BLaER1 (cell line): ENCODE data around the gene SLC22A13.
"Not testable (repeated sequence)": the region's sequence is repeated elsewhere in the genome, so short reads cannot be mapped to it uniquely, and the experiment has no call there.

Source experiments
- H3K27ac ChIP-seq: shearing (Covaris generic); formaldehyde crosslinking; 2 replicates; pipeline ENCODE4 v1.8.1; 2022
- H3K27me3 ChIP-seq: shearing (Covaris generic); formaldehyde crosslinking; 2 replicates; pipeline ENCODE4 v1.8.1; 2022
- H3K36me3 ChIP-seq: shearing (Covaris generic); formaldehyde crosslinking; 2 replicates; pipeline ENCODE4 v1.8.1; 2022
- H3K4me1 ChIP-seq: shearing (Covaris generic); formaldehyde crosslinking; 2 replicates; pipeline ENCODE4 v1.8.1; 2022
- H3K4me2 ChIP-seq: shearing (Covaris generic); formaldehyde crosslinking; 2 replicates; pipeline ENCODE4 v1.8.1; 2022
- H3K4me3 ChIP-seq: shearing (Covaris generic); formaldehyde crosslinking; 2 replicates; pipeline ENCODE4 v1.8.1; 2022
- H3K9ac ChIP-seq: shearing (Covaris generic); formaldehyde crosslinking; 2 replicates; pipeline ENCODE4 v1.8.1; 2022
- H3K9me3 ChIP-seq: shearing (Covaris generic); formaldehyde crosslinking; 2 replicates; pipeline ENCODE4 v1.8.1; 2022
- H4K20me1 ChIP-seq: shearing (Covaris generic); formaldehyde crosslinking; 2 replicates; pipeline ENCODE4 v1.8.1; 2022
- Cebpa-rat ChIP-seq: shearing (Covaris generic); IDR thresholded peaks from 2 replicates; pipeline ENCODE4 v1.8.1; 2022

Gene SLC22A13

GRCh38 chr3:38235466-38235865 lies 30.1 kb upstream of the SLC22A13 start:
- no peaks in the 10 kb centered on the region for H3K27me3 ChIP-seq
- no peak for TF ChIP-seq Cebpa-rat
- no peak overlapping the region for H3K4me3 ChIP-seq
- H4K20me1 ChIP-seq, result no peaks in the 10 kb centered on the region
- no peak overlapping the region for H3K9ac ChIP-seq
- H3K36me3 ChIP-seq, result peaks cover 92% of the 10 kb centered on the region
- no peak overlapping the region for H3K27ac ChIP-seq
- no peaks in the 10 kb centered on the region for H3K4me1 ChIP-seq
- no peak overlapping the region for H3K4me2 ChIP-seq
- H3K9me3 ChIP-seq, result peaks cover 23% of the 10 kb centered on the region

DNA sequence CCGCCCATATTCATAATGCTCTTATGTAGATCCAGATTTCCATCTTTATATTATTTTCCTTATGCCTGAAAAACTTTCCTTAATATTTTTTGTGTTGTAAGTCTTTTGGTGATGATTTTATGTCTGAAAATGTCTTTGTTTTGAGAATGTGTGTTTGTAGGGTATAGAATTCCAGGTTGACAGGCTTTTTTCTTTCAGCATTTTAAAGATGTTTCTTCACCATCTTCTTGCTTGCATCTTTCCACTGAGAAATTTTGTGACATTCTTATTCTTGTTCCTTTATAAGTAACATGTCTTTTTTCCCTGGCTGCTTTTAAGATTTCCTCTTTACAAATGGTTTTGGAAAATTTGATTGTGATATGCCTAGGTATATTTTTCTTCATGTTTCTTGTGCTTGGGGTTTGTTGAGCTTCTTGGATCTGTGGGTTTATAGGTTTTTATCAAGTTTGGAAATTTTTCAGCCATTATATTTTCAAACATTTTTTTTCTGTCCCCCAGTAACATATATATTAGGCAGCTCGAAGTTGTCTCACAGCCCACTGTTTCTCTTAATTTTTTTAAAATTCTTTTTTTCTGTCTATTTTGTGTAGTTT lies 27.1 kb upstream of the SLC22A13 start:
- no peak for TF ChIP-seq Cebpa-rat
- Histone ChIP-seq H3K27ac (no peak overlapping the region), H3K4me2 (no peak overlapping the region), H3K9ac (no peak overlapping the region), H3K9me3 (peaks cover 23% of the 10 kb centered on the region), H4K20me1 (no peaks in the 10 kb centered on the region), H3K36me3 (peaks cover 81% of the 10 kb centered on the region), H3K4me1 (no peaks in the 10 kb centered on the region), H3K27me3 (no peaks in the 10 kb centered on the region), H3K4me3 (no peak overlapping the region)

GRCh38 chr3:38242812-38243211 lies 22.8 kb upstream of the SLC22A13 start:
- H3K4me1 ChIP-seq, H3K9ac ChIP-seq, H4K20me1 ChIP-seq, H3K27me3 ChIP-seq, H3K4me3 ChIP-seq, H3K27ac ChIP-seq, H3K4me2 ChIP-seq, H3K9me3 ChIP-seq: not testable (repeated sequence)
- peaks cover 74% of the 10 kb centered on the region for H3K36me3 ChIP-seq

GRCh38 chr3:38245930-38246329 lies 19.7 kb upstream of the SLC22A13 start:
- Histone ChIP-seq H4K20me1 (no peaks in the 10 kb centered on the region), H3K9ac (no peak overlapping the region), H3K27ac (no peak overlapping the region), H3K4me3 (no peak overlapping the region), H3K27me3 (no peaks in the 10 kb centered on the region), H3K9me3 (no peaks in the 10 kb centered on the region), H3K4me1 (no peaks in the 10 kb centered on the region), H3K4me2 (no peak overlapping the region), H3K36me3 (peaks cover 75% of the 10 kb centered on the region)
- no peak for TF ChIP-seq Cebpa-rat

- no peak overlapping the region for H3K27ac ChIP-seq
- H3K4me3 ChIP-seq, result no peak overlapping the region
- no peak for TF ChIP-seq Cebpa-rat
- no peaks in the 10 kb centered on the region for H4K20me1 ChIP-seq
- no peaks in the 10 kb centered on the region for H3K4me1 ChIP-seq
- H3K4me2 ChIP-seq, result no peak overlapping the region
- H3K9ac ChIP-seq, result no peak overlapping the region
- H3K36me3 ChIP-seq, result peaks cover 86% of the 10 kb centered on the region
- H3K27me3 ChIP-seq, result no peaks in the 10 kb centered on the region
- no peaks in the 10 kb centered on the region for H3K9me3 ChIP-seq
Observed at GRCh38 chr3:38247366-38248035, 18.1 kb upstream of the SLC22A13 start.

GRCh38 chr3:38250198-38250597 lies 15.4 kb upstream of the SLC22A13 start:
- Histone ChIP-seq H3K9me3 (no peaks in the 10 kb centered on the region), H3K4me3 (no peak overlapping the region), H4K20me1 (0 out of 2 replicates have a peak, but pooled peaks cover 4% of the 10 kb centered on the region), H3K4me2 (no peak overlapping the region), H3K4me1 (no peaks in the 10 kb centered on the region), H3K36me3 (peaks cover 96% of the 10 kb centered on the region), H3K27ac (no peak overlapping the region), H3K9ac (no peak overlapping the region), H3K27me3 (no peaks in the 10 kb centered on the region)
- TF ChIP-seq Cebpa-rat, result no peak

GRCh38 chr3:38251197-38251596 lies 14.4 kb upstream of the SLC22A13 start:
- Histone ChIP-seq H3K4me2 (no peak overlapping the region), H3K4me1 (no peaks in the 10 kb centered on the region), H4K20me1 (0 out of 2 replicates have a peak, but pooled peaks cover 4% of the 10 kb centered on the region), H3K4me3 (no peak overlapping the region), H3K27ac (no peak overlapping the region), H3K9me3 (no peaks in the 10 kb centered on the region), H3K36me3 (peaks cover 98% of the 10 kb centered on the region), H3K9ac (no peak overlapping the region), H3K27me3 (no peaks in the 10 kb centered on the region)
- no peak for TF ChIP-seq Cebpa-rat

DNA sequence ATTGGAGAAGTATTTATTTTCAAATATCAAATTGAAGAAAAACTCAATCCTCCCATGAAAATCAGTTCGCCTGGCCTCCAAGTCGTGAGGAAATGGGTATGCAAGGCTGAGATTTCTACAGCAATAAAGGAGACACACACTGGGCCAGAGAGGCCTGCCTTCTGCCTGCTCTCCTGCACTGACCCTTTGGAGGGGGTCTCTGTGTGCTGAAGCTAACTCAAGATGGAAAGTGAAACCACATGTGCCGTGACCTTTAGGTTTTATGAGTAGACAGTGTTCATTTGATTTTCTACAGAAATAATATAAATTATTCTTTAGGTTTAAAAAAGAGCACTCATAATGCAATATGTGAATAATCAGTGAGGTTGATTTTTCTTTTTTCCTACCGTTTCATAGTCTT lies 11.9 kb upstream of the SLC22A13 start:
- H3K4me2 ChIP-seq, result no peak overlapping the region
- peaks cover 83% of the 10 kb centered on the region for H3K36me3 ChIP-seq
- H3K9ac ChIP-seq, result no peak overlapping the region
- H3K4me3 ChIP-seq, result no peak overlapping the region
- H4K20me1 ChIP-seq, result 0 out of 2 replicates have a peak, but pooled peaks cover 4% of the 10 kb centered on the region
- no peaks in the 10 kb centered on the region for H3K27me3 ChIP-seq
- no peak for TF ChIP-seq Cebpa-rat
- H3K9me3 ChIP-seq, result no peaks in the 10 kb centered on the region
- no peaks in the 10 kb centered on the region for H3K4me1 ChIP-seq
- H3K27ac ChIP-seq, result no peak overlapping the region

- Histone ChIP-seq H3K27me3 (no peaks in the 10 kb centered on the region), H3K4me1 (no peaks in the 10 kb centered on the region), H3K9me3 (no peaks in the 10 kb centered on the region), H3K9ac (no peak overlapping the region), H3K4me3 (no peak overlapping the region), H4K20me1 (0 out of 2 replicates have a peak, but pooled peaks cover 4% of the 10 kb centered on the region), H3K4me2 (no peak overlapping the region), H3K36me3 (peaks cover 72% of the 10 kb centered on the region), H3K27ac (no peak overlapping the region)
- no peak for TF ChIP-seq Cebpa-rat
Observed at GRCh38 chr3:38254872-38255271, 10.7 kb upstream of the SLC22A13 start.

- Histone ChIP-seq H4K20me1 (0 out of 2 replicates have a peak, but pooled peaks cover 4% of the 10 kb centered on the region), H3K27ac (no peak overlapping the region), H3K4me2 (no peak overlapping the region), H3K9me3 (no peaks in the 10 kb centered on the region), H3K4me3 (no peak overlapping the region), H3K9ac (no peak overlapping the region), H3K36me3 (peaks cover 68% of the 10 kb centered on the region), H3K4me1 (no peaks in the 10 kb centered on the region), H3K27me3 (no peaks in the 10 kb centered on the region)
- no peak for TF ChIP-seq Cebpa-rat
Observed at GRCh38 chr3:38255627-38256026, 10.0 kb upstream of the SLC22A13 start.
